Stimulated activated CD8-positive, alpha-beta memory T cell treated with anti-CD3 and anti-CD28 coated beads, Interleukin-15, amount 100 ng/mL, for 4 hours (primary cell): ENCODE measurements around the gene RGL2.
A peak's percentile ranks its signal among the peaks of the same experiment; 100 is the strongest.

ENCODE experiments used
- DNase-seq, 2 donors: peaks; one replicate each; pipeline ENCODE4 v3.0.0-alpha.2; 2020; ENCODE audit warnings: low read depth in 2 of 2

Gene RGL2

DNA sequence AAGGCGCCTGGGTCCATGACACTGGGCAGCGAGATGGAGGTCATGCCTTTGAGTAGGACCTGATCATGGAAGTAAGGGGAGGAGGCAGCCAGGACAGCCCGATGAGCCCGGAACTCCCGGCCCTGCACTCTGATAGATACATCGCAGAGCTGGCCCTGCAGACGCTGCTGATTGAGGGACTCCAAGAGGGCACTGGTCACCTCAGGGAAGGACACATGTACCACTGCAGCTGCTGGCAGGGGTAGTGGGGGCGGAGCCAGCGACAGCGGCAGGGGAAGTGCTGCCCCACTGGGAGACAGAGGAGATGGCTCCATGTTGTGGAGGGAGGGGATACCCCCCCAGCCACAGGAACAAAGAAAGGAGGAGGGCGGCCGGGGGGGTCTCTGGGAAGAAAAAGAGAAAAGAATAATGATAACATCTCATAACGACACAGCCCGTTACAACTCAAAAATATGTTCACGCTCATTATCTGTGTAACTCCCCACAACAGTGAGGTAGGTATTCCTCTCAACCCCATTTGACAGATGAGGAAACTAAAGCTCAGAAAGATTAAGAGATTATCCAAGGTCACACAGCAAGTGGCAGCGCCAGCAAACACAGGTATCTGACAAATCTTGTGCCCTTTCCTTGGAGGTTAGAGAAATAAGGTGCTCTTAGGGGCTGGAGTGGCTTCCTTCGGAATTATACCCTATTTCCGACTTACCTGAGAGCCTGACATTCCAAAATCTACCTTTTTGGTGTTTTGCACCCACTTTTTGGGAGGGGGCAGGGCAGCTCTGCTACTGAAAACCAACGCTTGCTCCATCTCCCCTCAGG, 18.1 kb upstream of the RGL2 start:
- no peak for DNase-seq

DNA sequence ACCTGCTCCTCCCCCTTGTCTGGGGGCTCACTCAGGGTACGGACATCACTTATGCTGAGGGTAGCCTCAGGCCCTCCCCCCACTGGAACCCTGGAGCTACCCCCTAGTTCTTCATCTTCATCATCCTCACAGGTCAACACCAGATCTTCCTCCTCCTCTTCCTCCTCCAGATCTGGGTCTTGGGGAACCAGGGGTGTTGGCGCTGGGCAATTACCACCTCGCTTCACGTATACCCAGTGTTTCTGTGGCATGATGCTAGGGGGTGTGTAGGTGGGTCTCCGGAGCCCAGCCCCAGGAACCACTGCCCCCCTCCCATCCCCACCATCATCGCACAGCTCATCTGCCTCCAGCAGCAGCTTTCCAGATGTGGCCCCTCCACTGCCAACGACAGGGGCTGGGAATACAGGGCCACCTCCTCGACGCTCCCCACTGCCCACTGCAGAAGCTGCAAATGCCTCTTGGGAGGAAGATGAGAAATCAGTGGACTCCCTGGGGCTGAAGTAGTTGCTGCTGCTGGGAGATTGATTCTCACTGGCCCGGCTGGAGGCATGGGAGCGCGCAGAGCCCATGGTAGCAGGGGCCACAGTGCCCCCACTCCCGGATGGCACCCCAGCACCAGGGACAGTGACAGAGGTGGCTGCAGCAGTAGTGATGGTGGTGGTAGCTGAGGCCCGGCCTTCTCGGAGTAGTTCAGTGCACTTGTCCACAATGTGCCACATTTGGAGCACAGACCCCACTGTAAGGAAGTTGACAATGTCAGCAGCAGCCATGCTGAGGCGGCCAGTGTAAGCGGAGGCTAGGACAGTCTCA, 17.3 kb upstream of the RGL2 start:
- no peak for DNase-seq

DNA sequence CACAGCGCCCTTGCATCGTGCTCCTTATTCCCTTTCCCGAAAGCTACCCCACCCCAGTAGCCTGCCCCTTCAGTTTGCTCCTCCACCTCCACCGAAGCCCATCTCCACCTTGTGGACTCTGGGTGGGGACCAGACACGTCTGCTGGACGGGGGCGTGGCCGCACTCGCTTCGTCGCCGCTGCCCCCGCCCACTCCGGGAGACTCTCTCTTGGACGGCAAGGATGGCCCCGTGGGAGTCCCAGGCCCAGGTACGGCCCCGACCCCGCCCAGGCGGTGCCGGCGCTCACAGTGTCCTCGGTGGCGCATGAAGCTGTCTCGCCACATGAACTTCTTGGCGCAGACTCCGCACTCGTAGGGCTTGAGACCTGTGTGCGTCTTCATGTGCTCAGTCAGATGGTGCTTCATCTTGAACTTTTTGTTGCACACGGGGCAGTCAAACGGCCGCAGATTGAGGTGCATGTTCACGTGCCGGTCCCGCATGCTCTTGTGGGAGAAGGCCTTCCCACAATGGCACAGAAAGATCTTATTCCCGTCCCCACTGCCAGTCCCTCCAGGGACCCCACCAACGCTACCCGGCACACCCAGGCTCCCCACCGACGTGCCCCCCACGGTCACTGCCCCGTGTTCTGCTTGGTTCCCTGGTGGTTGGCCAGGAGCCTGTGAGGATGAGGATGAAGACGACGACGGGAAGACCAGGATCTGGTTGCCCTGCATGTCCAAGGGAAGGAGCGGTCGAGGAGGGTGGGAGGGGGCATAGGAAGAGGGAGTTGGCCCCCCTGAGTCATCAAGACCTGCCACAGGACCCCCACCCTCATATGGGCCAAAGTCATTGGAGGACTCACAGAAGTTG, 16.4 kb upstream of the RGL2 start:
- no peak for DNase-seq

DNA sequence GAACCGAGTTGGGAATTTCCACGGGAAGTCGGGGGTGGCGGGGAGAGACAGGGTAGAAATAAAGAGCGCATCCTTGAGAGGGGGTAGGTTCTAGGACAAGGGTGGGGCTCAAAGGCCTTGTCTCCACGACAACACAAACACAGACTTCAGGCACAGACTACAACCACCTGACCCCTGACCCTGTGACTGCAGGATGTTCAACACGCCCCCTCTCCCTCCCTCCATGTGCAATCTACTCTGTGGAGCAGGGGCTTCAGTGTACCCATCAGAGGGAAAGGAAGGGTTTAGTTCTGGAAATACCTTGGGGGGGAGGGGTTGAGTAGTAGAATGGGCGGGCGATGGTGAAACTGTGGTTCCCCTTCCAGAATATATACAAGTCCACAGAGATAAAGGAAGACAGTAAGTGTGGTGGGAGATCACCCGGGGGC, 15.8 kb upstream of the RGL2 start:
- DNase-seq, result peak; percentile 46 to 58

DNA sequence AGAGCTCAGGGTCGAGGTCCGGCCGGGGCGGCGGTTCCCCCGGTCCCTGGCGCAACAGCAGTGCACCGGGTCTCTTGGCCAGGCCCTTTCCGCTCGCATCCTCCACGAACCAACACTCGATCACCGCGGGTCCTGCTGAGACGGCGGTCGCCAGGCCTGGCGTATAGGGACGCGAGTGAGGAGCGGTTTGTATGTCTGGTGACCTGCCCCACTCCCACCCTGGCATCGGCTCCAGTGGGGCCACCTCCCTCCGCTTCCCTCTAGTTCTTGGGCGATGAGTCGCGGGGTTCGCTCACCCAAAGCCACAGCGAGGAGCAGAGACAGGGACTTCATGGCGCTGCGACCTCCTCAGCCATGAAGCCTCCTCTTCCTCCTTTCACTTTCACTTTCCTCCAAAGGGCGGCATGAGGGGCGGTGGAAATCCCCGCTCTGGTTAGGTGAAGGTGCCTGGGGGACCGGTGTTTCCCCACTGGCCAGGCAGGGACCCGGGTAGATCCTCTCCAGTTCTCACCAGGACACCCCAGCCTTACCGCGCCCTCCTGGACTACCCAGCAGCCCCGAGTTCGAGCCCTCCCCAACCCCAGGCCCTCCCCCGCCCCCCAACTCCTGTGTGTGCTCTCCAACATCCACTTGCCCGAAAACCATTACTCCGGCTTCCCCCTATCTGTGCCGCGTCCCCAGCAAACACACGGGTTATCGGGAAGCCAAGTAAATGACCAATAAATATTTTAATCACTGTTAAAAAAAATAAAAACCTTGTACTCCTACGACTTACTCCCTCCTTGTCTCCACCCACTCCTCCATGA, 15.2 kb upstream of the RGL2 start, which contains the start of gene TAPBP:
TSS of gene TAPBP (minus strand) at position 370 of the 806 bp plus-strand sequence. CDS start at position 333, 37 bp downstream.
- peak; percentile 76 to 85 for DNase-seq

DNA sequence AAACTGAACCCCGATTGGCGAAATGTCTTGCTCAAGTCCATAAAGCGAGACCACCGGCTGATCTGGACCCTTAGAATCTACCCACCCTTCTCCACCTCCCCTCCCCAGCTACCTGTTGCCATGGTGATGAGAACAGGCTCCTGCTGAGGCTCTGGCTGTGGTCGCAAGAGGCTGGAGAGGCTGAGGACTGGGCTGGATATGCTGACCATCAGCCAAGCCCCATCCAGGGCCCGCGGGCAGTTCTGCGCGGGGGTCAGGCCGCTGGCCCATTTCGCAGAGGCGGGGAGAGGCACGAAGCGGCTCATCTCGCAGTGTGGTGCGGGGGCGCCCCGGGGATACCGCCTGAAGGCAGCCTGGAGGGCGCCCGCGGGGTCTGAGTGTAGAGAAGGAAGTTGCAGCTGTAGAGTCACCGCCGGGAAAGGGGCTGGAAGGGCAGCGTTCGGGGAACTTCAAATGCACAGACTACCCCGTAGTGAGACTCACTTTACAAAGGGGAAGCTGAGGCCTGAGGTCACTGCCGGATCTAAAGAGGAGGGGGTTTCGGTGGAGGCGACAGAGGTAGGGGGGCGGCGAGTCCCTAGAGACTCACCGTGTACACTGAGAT, 14.5 kb upstream of the RGL2 start:
- DNase-seq, result peak in 1 of 2 donors; percentile 35

DNA sequence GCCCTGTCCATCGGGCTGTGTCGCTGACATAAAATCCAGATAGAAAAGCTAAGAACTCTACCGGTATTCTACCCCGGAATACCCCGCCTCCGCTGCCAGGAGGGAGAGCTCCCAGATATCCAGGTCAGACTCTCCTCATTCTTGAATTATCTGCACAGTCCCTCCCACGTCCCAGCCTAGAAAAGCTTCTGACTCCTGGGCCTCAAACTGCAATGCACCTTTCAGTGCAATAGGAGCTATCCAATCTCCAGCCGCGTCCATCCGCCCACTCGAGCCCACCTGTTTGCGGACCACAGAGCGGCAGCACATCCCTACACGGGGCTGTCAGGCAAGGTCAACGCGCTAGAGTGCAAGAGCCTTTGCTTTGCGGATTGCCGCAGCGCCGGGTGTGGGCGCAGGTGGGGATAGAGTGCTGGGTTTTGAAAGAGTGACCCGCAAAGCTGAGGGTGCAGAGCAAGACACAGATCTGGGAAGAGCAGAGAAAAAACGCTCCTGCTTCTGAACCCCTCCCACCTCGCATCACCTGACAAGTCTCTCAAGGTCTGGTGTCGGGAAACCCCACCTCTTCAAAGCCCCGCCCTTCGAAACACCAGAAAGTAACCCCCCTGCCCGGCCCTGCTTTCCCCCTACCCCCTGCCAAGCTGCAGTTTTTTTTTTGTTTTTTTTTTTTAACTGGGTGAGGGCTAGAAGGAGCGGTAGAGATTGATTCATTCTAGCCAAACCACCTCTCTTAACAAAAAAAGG, 13.8 kb upstream of the RGL2 start:
- peak; percentile 60 to 80 for DNase-seq

DNA sequence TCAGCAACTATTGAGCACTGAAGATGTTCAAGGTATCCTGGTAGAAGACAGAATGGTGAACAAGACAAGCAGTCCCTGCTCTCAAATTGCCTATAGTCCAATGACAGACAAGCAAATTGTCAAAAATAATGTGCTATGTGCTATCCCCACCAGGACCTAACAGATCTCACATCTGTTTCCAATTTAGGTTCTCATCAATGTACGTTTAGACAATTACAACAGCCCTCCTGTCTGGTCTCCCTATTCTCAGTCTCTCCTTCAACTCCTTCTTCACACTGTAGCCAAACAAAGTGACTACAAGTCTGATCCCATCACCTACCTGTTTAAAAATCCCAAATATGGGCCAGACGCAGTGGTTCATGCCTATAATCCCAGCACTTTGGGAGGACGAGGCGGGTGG, 7.6 kb upstream of the RGL2 start:
- no peak for DNase-seq

DNA sequence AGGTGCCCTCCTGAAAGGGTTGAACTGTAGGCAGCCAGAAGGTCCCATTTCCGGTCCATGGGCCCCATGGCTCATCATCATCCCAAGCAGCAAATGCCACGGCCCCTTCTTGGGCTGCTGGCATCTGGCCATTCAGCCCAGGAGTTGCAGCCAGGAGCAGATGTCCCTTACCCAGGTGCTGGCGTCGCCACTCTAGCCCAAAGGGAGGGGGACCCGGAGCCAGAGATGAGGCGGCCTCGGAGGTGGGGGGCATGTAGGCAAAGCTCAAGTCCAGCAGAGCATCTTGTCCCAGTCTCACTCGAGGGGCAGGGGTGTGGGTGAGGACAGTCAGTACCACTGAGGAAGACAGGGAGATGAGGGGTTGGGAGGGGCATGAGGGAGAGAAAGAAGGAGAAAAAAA, 6.3 kb upstream of the RGL2 start:
- no peak for DNase-seq

DNA sequence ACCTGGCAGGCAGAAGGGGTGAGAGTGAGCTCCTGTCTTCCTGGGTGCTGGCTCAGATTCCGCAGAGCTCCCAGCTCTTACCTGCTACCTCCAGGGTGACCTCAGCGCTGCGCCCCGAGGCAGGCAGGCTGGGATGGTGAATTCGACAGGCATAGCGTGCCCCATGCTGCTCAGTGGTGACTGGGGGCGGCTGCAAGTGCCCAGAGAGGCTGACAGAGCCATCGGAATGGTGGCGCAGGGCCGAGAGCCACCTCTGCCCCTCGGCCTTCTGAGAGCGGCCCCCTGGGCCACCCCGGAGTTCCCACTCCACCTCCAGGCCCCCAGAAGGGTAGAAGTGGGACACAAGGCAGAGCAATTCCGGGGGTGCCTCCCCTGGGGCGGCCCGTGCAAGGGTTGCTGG, 5.5 kb upstream of the RGL2 start:
- DNase-seq, result no peak

DNA sequence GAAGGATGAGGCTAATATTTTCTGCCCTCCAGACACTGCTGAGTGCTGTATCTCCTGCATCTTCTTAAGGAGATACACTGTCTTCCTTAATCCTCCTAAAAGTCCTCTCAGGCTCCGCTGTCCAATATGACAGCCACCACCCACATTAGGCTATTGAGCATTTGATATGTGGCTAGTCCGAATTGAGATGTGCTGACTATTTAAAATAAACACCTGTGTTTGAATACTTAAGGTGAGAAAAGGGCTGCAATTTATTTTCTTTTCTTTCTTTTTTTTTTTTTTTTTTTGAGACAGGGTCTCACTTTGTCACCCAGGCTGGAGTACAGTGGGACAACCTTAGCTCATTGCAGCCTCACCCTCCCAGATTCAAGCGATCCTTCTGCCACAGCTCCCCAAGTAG, 3.1 kb upstream of the RGL2 start:
- no peak for DNase-seq

DNA sequence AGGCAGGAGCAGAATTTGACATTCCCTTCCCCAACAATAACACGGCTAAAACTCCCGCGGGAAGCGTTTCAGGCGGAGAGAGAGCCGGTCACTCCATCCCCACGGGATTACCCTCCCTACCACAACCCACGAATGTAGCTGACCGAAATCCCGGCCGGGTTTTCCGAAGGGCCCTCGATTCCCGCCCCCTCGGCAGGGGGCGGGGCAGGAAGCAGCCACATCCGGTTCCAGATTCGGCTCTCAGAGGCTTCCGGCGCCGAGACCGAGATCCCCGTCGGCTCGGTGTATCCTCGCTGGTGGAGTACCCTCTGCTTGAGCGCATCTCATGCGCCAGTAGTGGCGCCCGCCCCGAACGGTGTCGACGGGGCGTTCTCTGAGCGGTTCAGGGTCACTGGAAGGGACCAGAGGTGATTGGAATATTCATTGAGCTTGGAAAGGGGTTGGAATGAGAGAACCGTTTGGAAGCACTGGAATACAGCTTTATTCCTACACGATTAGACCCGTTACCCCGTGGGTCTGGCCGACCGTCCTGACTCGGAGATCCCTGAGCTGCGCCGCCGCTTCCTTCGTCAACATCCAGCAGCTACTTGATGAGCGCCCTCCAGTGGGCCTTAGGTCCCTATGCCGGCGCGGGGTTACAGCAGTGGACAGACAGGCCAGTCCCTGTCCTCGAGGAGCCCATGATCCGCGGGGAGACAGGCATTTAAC, 649 bp upstream of the RGL2 start:
- DNase-seq, result peak; percentile 84 to 85

DNA sequence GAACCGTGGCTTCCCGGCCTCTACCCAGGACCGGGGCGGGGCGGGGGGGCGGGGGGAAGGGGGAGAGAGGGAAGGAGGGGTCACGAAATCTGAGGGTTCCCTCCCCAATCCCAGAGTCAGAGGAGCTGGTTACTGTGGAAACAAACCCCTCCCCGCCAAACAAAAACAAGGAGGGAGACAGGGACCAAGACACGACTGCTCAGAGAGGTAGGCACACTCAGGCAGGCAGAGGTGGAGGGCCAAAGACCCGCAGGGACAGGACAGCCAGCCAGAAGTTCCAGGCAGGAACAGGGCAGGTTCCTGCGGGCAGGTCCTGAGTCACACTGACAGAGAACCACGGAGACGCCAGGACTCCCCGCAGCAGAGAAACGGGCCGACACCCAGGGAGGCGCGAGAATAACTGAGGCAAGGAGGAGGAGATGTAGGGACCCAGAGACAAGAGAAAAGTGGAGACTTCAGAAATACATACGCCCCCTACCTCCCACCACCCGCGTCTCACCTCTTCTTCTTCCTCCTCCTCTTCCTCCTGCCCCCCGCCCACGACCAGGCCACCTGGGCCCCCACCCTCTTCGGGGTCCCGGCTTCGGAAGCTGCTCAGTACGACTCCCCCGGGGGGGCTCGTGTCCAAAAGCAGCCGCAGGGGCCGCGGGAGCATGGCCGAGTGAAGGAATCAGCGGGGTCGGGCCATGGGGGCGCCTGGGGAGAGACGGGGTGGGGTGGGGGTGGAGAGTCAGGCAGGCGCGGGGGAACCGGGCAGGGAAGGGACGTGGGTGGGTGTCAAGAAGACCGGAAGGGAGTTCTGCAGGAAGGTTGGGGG, 578 bp downstream of the RGL2 start:
- DNase-seq, result no peak

DNA sequence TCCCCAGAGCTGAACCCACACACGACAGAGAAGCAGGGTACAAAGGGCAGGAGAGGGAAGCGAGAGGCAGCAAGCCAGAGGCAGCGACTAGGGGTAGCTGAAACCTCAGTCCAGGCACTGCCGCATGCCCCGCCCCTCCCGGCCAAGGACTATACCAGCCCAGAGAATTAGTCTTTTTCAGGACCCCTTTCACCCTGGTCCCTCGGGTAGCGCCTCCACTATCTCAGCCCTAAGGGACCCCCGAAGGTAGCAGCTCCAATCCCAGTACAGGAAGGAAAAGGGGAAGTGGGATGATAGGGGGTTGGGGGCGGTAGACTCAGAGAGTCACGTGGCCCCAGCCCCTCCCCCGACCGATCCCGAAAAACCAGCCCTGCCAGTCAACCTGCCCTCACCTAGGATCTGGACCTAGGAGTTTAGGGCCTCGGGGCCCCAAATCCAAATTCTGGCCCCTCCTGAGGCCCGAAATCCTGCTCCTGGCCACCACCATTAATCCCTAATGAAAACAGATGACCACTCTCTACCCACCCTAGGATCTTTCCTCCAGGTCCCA, 1.3 kb downstream of the RGL2 start:
- no peak for DNase-seq

DNA sequence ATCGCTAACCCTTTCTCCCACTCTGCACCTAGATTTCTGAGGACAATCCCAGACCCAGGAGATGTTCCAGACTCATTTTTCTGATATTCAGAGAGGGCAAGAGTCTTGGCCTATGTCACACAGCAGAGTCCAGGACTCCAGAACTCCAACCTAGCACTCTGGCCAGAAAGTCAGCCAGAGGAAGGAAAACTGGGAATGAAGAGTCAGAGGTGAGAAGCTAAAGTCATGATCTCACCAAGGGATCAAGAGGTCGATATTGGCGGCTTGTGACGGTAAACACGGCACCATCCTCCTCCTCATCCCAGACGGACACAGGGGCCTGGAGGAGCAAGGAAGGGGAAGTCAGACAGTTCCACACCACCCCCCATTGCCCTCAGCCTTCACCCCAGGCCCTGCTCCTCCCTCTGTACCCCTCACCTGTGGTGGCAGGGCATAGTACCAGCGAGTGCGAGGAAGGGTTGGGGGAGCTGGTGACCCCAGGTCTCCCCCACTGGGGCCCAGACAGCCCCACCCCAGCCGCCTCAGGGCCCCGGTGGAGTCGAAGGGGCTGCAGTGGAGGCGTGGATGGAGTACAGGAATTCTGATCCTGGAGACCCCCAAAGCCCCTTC, 1.8 kb downstream of the RGL2 start:
- no peak for DNase-seq

DNA sequence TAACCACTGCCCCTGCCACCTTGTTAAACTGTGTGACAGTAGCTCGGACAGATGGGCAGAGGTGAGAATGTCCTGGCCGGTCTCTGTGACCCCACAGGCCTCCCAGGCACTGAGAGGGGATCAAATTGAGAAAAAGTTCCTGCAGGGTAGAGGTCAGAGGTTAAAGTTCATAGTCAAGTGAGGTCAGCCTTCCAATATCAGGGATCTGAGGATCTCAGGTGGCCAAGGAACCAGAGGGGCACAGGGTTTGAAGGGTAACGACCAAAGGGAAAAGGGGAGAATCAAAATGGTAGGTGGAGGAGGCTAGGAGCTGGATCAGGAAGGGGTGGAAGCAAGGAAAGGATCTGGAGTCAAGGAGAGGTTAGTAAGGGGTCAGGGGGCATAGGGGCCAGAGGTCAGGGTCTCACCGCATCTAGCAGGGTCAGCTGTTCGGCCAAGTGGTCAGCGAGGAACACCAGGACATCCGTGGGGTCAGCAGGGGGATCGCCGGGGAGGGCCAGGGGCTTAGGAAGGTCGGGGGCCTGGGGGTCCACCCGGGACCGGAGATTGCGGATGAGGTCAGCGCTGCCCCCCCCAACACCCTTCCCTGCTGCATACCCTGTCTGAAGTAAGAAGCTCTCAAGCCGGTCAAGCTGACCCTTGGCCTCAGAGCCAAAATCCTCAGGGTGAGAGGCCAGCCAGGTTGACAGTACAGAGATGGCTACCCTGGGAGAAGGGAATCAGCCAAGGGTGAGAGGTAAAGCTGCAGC, 2.9 kb downstream of the RGL2 start:
- no peak for DNase-seq
